Astrocyte (in vitro differentiated cells and primary cell): Measurements from ENCODE around the gene ERAP2.

ENCODE experiments used
- CTCF ChIP-seq: IDR thresholded peaks from 2 replicates; pipeline ENCODE4 v1.5.1; 2011; ENCODE audit warnings: low read depth, mild to moderate bottlenecking, inconsistent platforms, low read length, moderate library complexity; ENCODE audit not compliant: insufficient read depth
- EZH2 ChIP-seq: IDR thresholded peaks from 2 replicates; pipeline ENCODE4 v1.6.1; 2012; ENCODE audit warnings: mild to moderate bottlenecking, low read length, inconsistent platforms; ENCODE audit not compliant: insufficient read depth

DNA sequence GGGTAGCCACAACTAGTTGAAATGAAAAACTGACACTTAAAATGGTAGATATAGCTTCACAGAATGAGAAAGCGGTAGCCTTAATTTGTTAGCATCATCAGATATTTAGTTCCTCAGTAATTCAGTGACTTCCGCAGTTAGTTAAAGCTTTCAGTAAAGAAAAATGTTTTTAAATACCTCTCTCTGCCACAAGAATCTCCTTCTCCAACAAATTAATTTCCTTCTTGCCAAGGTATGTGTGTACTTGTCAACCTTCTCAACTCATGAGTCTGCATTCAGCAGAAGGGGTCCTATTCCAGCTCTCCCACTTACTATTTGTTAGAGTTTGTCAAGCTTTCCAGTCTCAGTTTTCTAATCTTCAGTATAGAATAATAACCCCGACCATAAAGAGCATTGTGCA is 42.3 kb upstream of the ERAP2 start:
- TF ChIP-seq EZH2 = no peak
- no peak for TF ChIP-seq CTCF
